ENCODE results near the gene CENPT. TPM values are rescaled to one million over a fixed set of nuclear protein-coding genes. Genes with fewer than 3 reads are reported as not detected.
"Not testable (repeated sequence)": the region's sequence is repeated elsewhere in the genome, so short reads cannot be mapped to it uniquely, and the experiment has no call there.

The CENPT gene
- total RNA-seq, 1 donor from 2014 or later = 60.9 TPM

- intact Hi-C loops (cut with micrococcal nuclease) = no loop called here
Measured at GRCh38 chr16:67877064-67877463, 29.6 kb upstream of the CENPT start.

GRCh38 chr16:67874372-67874771 lies 26.9 kb upstream of the CENPT start:
- intact Hi-C loops (cut with micrococcal nuclease) = loop anchor here (5.0 kb wide), 2 partner anchors 188 to 363 kb away; partner anchors contain the start of gene ESRP2

- intact Hi-C loops (cut with micrococcal nuclease) = loop anchor here (1.0 to 5.0 kb wide), 7 partner anchors 20 to 364 kb away; partner anchors contain the start of genes C16orf86, ENKD1, ESRP2 and PSKH1
Measured at GRCh38 chr16:67873435-67874370, 26.2 kb upstream of the CENPT start.

- intact Hi-C loops (cut with micrococcal nuclease) = loop anchor here (1.0 to 5.0 kb wide), 11 partner anchors 20 to 364 kb away; partner anchors contain the start of genes C16orf86, ENKD1, ESRP2 and NUTF2
Measured at GRCh38 chr16:67872631-67873434, 25.3 kb upstream of the CENPT start, which contains the start of gene EDC4. EDC4 (plus strand) TSS chr16:67873052; CDS start chr16:67873262, 210 bp downstream.

- intact Hi-C loops (cut with micrococcal nuclease) = loop anchor here (1.0 to 5.0 kb wide), 9 partner anchors 26 to 365 kb away; partner anchors contain the start of genes C16orf86, ENKD1, ESRP2 and NUTF2
Measured at GRCh38 chr16:67872131-67872630, 24.7 kb upstream of the CENPT start.

DNA sequence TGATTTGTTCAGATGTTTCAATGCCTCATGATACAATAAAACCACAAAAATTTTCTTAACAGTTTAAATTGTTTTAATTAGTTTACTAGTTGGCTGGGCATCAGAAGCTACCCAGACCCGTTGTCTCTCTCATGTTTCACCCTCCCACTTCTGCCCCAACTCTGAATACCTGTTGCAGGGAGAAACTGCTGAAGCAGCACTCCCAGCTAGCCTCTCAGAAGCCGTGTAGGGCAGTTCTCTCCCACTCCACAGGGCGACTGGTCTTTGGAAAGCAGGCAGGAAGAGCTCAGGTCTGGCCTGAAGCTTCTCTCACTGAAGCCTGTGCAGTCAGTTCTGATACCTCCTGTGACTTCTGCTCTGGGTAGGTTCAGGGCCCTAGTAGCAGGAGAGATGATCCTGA lies 23.8 kb upstream of the CENPT start:
- intact Hi-C loops (cut with micrococcal nuclease) = loop anchor here (5.0 kb wide), 2 partner anchors 191 to 366 kb away; partner anchors contain the start of gene ESRP2

DNA sequence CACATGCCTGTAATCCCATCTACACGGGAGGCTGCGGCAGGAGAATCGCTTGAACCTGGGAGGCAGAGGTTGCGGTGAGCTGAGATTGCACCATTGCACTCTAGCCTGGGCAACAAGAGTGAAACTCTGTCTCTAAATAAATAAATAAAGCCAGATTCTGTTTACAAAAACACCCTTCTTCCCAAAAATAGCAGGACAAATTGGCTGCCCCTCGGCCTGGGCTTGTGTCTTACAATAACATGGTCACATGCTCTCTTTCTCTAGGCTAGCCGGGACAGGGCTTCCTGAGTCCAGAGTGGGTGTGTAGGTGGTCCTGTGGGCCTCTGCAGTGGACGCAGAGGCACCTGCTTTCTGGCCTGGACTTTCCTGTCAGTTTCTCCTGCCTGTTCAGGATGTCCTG lies 22.2 kb upstream of the CENPT start:
- intact Hi-C loops (cut with micrococcal nuclease) = loop anchor here (5.0 kb wide), 2 partner anchors 193 to 368 kb away; partner anchors contain the start of gene ESRP2

- intact Hi-C loops (cut with micrococcal nuclease) = no loop called here
Measured at GRCh38 chr16:67868290-67868689, 20.8 kb upstream of the CENPT start.

DNA sequence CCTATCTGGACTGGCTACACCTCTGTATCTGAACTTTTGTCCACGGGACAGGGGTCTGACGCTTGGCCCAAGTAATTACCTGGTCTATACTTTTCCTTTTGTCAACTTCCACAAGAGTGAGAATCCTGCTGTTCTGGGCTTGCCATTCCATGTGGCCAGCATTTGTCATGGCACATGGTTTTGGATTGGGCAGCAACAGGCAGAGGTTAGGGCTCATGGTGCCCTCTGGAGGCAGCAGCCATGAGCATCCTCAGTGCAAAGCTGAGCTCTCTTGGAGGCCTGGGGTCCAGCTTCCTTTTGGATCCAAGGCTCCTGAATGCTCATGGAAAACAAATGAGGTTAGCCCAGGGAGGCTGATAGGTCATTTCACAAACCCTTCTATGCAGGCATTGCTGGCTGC lies 17.8 kb upstream of the CENPT start:
- intact Hi-C loops (cut with micrococcal nuclease) = loop anchor here (1.0 kb wide), 2 partner anchors 49 to 193 kb away; no protein-coding TSS in a partner anchor

DNA sequence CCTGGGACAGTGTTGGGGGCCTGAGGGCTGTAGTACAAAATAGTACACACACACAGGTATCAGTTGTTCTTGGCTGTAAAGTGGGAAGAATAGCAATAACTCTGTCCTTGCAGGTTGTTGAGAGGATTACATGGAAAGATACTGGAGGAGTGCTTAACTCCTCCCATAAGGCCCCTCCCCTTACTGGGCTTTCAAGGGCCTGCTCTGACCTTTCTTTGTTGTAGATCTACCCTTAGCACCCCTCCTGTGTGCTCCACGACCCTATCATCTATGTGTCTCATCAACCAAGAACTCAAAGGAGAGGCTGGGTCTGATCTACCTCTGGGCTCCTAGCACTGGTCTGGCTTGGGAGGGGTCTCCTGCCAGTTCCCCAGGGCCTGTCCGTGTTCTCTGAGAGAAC lies 17.1 kb upstream of the CENPT start:
- intact Hi-C loops (cut with micrococcal nuclease) = no loop called here

DNA sequence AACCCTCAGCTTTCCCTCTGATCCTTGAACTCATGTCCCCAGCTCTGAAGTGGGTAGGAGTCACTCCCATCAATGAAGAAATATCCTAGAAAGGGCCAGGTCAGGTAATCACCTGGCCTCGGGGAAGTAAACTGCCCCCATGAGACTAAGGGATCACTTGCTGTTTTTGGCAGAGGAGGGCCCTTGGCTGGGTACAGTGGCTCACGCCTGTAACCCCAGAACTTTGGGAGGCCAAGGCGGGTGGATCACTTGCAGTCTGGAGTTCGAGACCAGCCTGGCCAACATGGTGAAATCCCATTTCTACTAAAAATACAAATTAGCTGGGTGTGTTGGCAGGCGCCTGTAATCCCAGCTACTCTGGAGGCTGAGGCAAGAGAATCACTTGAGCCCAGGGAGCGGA lies 16.6 kb upstream of the CENPT start:
- intact Hi-C loops (cut with micrococcal nuclease) = not testable (repeated sequence)

- intact Hi-C loops (cut with micrococcal nuclease) = no loop called here
Measured at GRCh38 chr16:67862623-67863583, 15.4 kb upstream of the CENPT start.

DNA sequence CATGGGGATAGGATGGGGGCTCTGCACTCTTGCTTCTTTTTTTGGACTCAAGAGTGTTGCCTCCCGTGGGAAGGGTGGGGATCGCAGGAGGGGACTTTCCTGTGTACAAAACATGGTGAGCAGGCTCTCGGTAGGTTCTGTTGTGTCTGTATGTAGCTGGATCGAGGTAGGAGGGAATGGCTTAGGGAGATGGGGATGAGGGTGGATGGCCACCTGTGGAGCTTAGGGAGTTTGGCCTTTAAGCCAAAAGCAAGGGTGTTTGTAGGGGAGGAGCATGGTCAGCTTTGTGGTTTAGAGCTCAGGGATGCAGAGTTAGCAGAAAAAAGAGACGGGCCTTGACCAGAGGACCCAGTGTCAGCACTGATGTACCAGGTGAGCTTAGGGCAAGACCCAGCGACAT lies 14.4 kb upstream of the CENPT start:
- intact Hi-C loops (cut with micrococcal nuclease) = no loop called here

GRCh38 chr16:67860589-67861398 lies 13.3 kb upstream of the CENPT start:
- intact Hi-C loops (cut with micrococcal nuclease) = no loop called here

DNA sequence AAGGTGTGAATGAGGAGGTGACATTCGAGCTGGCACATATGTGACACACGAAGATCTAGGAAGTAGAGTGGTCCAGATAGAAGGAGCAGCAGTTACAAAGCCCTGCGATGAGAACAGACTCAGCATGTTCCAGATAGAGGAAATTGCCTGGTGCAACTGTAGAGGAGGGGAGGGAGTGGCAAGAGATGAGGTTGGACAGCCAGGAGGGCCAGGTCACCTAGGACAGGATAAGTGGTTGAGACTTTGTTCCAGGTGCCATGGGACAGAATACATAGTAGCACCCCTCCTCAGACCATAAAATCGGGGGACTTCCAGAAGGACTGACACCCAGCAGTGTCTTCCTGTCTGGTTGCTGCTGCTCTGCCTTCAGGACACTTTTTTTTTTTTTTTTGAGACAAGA lies 11.0 kb upstream of the CENPT start:
- intact Hi-C loops (cut with micrococcal nuclease) = no loop called here

GRCh38 chr16:67857547-67858233 lies 10.2 kb upstream of the CENPT start:
- intact Hi-C loops (cut with micrococcal nuclease) = no loop called here

DNA sequence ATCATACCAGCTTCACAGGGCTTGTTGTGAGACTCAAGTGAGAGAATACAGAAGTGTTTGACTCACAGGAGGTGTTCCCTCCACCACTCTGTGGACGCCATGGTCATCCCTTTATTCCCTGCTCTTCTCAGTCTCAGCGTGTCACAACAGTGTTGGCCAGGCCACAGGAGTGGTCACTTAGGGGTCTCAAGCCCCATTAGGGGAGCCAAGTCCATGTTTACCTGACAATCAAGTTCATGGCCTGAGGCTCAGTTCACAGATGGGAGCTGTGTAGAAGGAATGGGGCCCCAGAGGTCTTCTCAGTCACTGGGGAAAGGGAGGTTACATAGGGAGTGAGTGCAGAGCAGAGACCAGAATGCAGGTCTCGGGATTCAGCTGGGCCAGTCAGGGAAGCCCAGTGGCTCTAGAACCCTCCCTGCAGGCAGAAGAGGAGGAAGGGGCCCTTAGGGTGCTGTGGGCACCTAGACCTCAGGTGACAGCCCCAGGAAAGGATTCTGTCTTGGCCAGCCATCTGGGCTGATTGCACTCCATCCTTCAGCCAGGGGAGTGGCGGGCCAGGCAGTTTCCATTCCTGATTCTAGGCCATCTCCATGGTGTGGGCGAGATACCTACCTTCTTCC lies 9.5 kb upstream of the CENPT start:
- intact Hi-C loops (cut with micrococcal nuclease) = no loop called here

GRCh38 chr16:67855789-67856188 lies 8.3 kb upstream of the CENPT start:
- intact Hi-C loops (cut with micrococcal nuclease) = no loop called here

All from T-helper 1 cell treated with Interleukin-12 subunit alpha and Interleukin-12 subunit beta and Interleukin-4 antibody, amounts not matched to agents 30 ng/mL and 1 ng/mL, for 36 hours (primary cell).